Nephron (organoid): ENCODE data around the gene BRI3.

Experiments
- H3K27ac Mint-ChIP-seq, 3 experiments: 2 replicates each; pipeline ENCODE4 v1.8.0; 2020; ENCODE audit warnings: mixed read lengths in 3 of 3, mild to moderate bottlenecking in 2 of 3, moderate library complexity in 1 of 3
- H3K27me3 Mint-ChIP-seq: 2 replicates; pipeline ENCODE4 v1.8.0; 2021; ENCODE audit warnings: low read depth, mild to moderate bottlenecking, moderate library complexity, mixed read lengths
- H3K36me3 Mint-ChIP-seq: 2 replicates; pipeline ENCODE4 v1.8.0; 2020; ENCODE audit warnings: low read depth, mixed read lengths
- H3K4me1 Mint-ChIP-seq: 2 replicates; pipeline ENCODE4 v1.8.0; 2020; ENCODE audit warnings: mixed read lengths
- H3K4me3 Mint-ChIP-seq, 3 experiments: 2 replicates each; pipeline ENCODE4 v1.8.0; 2020; ENCODE audit warnings: mild to moderate bottlenecking in 3 of 3, mixed read lengths in 3 of 3, moderate library complexity in 2 of 3
- H3K9me3 Mint-ChIP-seq: 2 replicates; pipeline ENCODE4 v1.8.0; 2020; ENCODE audit warnings: mixed read lengths
- CTCF ChIP-seq, 3 experiments: fragments of 200-600 bp; sonication (generic); IDR thresholded peaks; one replicate each; pipeline ENCODE4 v1.5.0; 2021; ENCODE audit warnings: antibody characterized with exemption in 3 of 3; ENCODE audit not compliant: unreplicated experiment in 3 of 3

The BRI3 gene

GRCh38 chr7:98276241-98276761 lies 5.2 kb upstream of the BRI3 start:
- TF ChIP-seq CTCF (IDR thresholded peaks at IDR 0.05; ENCODE audit: unreplicated experiment in 3 of 3): no peak
- H3K36me3 Mint-ChIP-seq: no peaks in the 10 kb centered on the region
- no peaks in the 10 kb centered on the region for H3K9me3 Mint-ChIP-seq
- H3K4me3 Mint-ChIP-seq: no peak overlapping the region
- peaks cover 8% of the 10 kb centered on the region for H3K4me1 Mint-ChIP-seq
- peak overlapping the region in 1 of 3 experiments; percentile 35 for H3K27ac Mint-ChIP-seq
- no peaks in the 10 kb centered on the region for H3K27me3 Mint-ChIP-seq

GRCh38 chr7:98278408-98278807 lies 3.1 kb upstream of the BRI3 start:
- Mint-ChIP-seq H3K27ac (no peak overlapping the region), H3K9me3 (no peaks in the 10 kb centered on the region), H3K4me3 (no peak overlapping the region), H3K27me3 (no peaks in the 10 kb centered on the region), H3K4me1 (peaks cover 19% of the 10 kb centered on the region), H3K36me3 (peaks cover 8% of the 10 kb centered on the region)
- no peak for TF ChIP-seq CTCF (IDR thresholded peaks at IDR 0.05; ENCODE audit: unreplicated experiment in 3 of 3)

- Mint-ChIP-seq H3K27ac (no peak overlapping the region), H3K4me3 (peak overlapping the region; percentile 43 to 71 (median 49)), H3K4me1 (peaks cover 19% of the 10 kb centered on the region)
Observed at GRCh38 chr7:98278936-98279335, 2.5 kb upstream of the BRI3 start.

GRCh38 chr7:98280296-98280695 lies 1.2 kb upstream of the BRI3 start:
- Mint-ChIP-seq H3K4me1 (peaks cover 28% of the 10 kb centered on the region), H3K27ac (peak overlapping the region; percentile 58 to 94 (median 90)), H3K9me3 (no peaks in the 10 kb centered on the region), H3K4me3 (peak overlapping the region; percentile 83 to 91 (median 89)), H3K27me3 (no peaks in the 10 kb centered on the region), H3K36me3 (peaks cover 8% of the 10 kb centered on the region)
- no peak for TF ChIP-seq CTCF (IDR thresholded peaks at IDR 0.05; ENCODE audit: unreplicated experiment in 3 of 3)

More at GRCh38 chr7:98278936-98279335, 2.5 kb upstream of the BRI3 start:
- no peak for TF ChIP-seq CTCF (IDR thresholded peaks at IDR 0.05; ENCODE audit: unreplicated experiment in 3 of 3)
- no peaks in the 10 kb centered on the region for H3K27me3 Mint-ChIP-seq
- H3K36me3 Mint-ChIP-seq: peaks cover 8% of the 10 kb centered on the region
- H3K9me3 Mint-ChIP-seq: no peaks in the 10 kb centered on the region

GRCh38 chr7:98281757-98282606 lies 496 bp downstream of the BRI3 start:
- Mint-ChIP-seq H3K36me3 (peaks cover 8% of the 10 kb centered on the region), H3K27ac (peak overlapping the region; percentile 58 to 85 (median 77)), H3K27me3 (no peaks in the 10 kb centered on the region), H3K9me3 (no peaks in the 10 kb centered on the region), H3K4me3 (peak overlapping the region; percentile 91 to 97 (median 94)), H3K4me1 (peaks cover 28% of the 10 kb centered on the region)
- TF ChIP-seq CTCF (IDR thresholded peaks at IDR 0.05; ENCODE audit: unreplicated experiment in 3 of 3): no peak
